GM13976 (cell line): ENCODE data around the gene COL28A1.
"Not testable (repeated sequence)": the region's sequence is repeated elsewhere in the genome, so short reads cannot be mapped to it uniquely, and the experiment has no call there.

Source experiments
- DNase-seq: peaks from one replicate; pipeline ENCODE4 v3.0.0; 2012; ENCODE audit warnings: low spot score
- CTCF ChIP-seq: IDR thresholded peaks from 2 replicates; pipeline ENCODE4 v1.5.1; 2012; ENCODE audit warnings: borderline replicate concordance, mild to moderate bottlenecking; ENCODE audit not compliant: insufficient read depth; ENCODE audit errors: extremely low read depth, missing control alignments, control extremely low read depth
- in situ Hi-C: fragments of 300-500 bp; cut with MboI; formaldehyde crosslinking; loops from one replicate; pipeline ENCODE4 v1.12.0; 2022; ENCODE audit warnings: low sequenced_read_pairs, mixed read lengths, inconsistent platforms; ENCODE audit not compliant: unreplicated experiment

Gene COL28A1

GRCh38 chr7:7476381-7476780 is 59.3 kb downstream of the COL28A1 start:
- in situ Hi-C loops: no loop called here

GRCh38 chr7:7475601-7476000 is 60.1 kb downstream of the COL28A1 start:
- no peak for TF ChIP-seq CTCF
- in situ Hi-C loops: no loop called here
- no peak for DNase-seq

More at GRCh38 chr7:7476381-7476780, 59.3 kb downstream of the COL28A1 start:
- DNase-seq: no peak
- no peak for TF ChIP-seq CTCF

- no peak for DNase-seq
- in situ Hi-C loops: no loop called here
- TF ChIP-seq CTCF: no peak
Observed at GRCh38 chr7:7474436-7474835, 61.2 kb downstream of the COL28A1 start.

DNA sequence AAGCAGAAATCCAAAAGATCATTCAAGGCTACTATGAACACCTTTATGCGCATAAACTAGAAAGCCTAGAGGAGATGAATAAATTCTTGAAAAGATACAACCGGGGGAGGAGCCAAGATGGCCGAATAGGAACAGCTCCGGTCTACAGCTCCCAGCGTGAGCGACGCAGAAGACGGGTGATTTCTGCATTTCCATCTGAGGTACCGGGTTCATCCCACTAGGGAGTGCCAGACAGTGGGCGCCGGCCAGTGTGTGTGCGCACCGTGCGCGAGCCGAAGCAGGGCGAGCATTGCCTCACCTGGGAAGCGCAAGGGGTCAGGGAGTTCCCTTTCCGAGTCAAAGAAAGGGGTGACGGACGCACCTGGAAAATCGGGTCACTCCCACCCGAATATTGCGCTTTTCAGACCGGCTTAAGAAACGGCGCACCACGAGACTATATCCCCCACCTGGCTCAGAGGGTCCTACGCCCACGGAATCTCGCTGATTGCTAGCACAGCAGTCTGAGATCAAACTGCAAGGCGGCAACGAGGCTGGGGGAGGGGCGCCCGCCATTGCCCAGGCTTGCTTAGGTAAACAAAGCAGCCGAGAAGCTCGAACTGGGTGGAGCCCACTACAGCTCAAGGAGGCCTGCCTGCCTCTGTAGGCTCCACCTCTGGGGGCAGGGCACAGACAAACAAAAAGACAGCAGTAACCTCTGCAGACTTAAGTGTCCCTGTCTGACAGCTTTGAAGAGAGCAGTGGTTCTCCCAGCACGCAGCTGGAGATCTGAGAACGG is 70.5 kb downstream of the COL28A1 start:
- DNase-seq: not testable (repeated sequence)

DNA sequence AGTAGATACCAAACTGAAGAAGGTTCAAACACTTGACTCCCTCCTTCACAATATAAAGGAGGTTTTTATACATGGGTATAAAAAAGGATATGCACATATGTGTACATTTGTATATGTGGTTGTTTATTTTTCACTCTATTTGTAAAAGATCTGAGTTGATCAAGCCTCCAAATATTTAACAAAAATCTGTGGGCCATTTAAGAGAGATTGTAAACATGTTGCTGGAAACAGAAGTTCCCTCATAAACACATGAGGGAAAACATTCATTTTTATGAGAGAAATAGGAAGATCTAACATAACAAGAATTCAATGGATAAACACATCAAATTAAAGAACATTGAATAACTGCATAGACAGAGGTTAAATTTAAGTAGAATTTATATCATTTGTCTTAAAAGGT is 81.7 kb downstream of the COL28A1 start:
- no peak for DNase-seq
- no peak for TF ChIP-seq CTCF
- in situ Hi-C loops: no loop called here

More for the DNA sequence above, 70.5 kb downstream of the COL28A1 start:
- in situ Hi-C loops: not testable (repeated sequence)

GRCh38 chr7:7452652-7453051 is 83.0 kb downstream of the COL28A1 start:
- DNase-seq: no peak
- in situ Hi-C loops: no loop called here
- no peak for TF ChIP-seq CTCF

DNA sequence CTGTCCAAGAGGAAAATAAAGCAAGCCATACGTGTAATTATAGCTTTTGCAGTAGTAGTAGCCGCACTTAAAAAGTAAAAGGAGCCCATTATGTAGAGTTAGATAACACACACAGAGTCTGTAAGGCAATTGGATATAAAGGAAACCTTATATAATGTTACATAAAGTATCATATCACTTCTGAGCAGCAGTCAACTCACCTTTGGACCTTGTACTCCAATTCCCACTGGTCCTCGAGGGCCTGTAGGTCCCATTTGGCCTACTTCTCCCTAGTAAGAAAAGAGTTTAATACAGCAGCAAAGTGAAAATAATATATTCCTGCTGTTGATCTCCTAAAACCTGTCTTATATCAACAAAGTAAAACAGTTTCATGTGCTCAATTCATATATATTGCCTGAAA is 83.6 kb downstream of the COL28A1 start:
- no peak for TF ChIP-seq CTCF
- no peak for DNase-seq
- in situ Hi-C loops: no loop called here
